ENCODE measurements around the gene FRMPD4. TPM values are rescaled to one million over a fixed set of nuclear protein-coding genes. Genes with fewer than 3 reads are reported as not detected.

The FRMPD4 gene
- total and polyA plus RNA-seq, 10 of the 15 experiments (the other 5 are each of a cell fraction or from before 2014, with no cell fraction given): not detected

DNA sequence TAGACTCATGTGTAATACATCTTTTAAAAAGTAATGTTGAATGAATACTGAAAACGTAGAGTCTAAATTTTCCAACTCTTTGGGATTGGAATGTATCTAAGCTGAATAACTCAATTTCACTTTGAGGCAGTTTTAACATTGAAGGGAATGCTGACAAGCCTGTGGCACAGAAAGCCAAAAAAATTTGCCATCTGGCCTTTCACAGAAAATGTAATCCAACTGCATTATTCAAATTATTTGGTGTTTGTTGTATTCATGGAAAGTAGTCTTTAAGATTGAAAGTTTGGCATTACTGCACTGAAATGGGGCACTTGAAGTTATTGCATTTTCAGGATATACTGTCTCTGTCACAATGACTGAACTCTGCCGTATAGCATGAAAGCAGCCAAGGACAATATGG lies 186.9 kb downstream of the FRMPD4 start (continued):
- TF ChIP-seq PAX5 (IDR thresholded peaks at IDR 0.05; ENCODE audit: borderline replicate concordance, low read depth, low read length) (no peak), CUX1 (IDR thresholded peaks at IDR 0.05; ENCODE audit: insufficient replicate concordance, low read depth, low read length) (no peak), SREBF2 (IDR thresholded peaks at IDR 0.05; ENCODE audit: low read length) (no peak)
- TF ChIP-seq, protein P1, sequence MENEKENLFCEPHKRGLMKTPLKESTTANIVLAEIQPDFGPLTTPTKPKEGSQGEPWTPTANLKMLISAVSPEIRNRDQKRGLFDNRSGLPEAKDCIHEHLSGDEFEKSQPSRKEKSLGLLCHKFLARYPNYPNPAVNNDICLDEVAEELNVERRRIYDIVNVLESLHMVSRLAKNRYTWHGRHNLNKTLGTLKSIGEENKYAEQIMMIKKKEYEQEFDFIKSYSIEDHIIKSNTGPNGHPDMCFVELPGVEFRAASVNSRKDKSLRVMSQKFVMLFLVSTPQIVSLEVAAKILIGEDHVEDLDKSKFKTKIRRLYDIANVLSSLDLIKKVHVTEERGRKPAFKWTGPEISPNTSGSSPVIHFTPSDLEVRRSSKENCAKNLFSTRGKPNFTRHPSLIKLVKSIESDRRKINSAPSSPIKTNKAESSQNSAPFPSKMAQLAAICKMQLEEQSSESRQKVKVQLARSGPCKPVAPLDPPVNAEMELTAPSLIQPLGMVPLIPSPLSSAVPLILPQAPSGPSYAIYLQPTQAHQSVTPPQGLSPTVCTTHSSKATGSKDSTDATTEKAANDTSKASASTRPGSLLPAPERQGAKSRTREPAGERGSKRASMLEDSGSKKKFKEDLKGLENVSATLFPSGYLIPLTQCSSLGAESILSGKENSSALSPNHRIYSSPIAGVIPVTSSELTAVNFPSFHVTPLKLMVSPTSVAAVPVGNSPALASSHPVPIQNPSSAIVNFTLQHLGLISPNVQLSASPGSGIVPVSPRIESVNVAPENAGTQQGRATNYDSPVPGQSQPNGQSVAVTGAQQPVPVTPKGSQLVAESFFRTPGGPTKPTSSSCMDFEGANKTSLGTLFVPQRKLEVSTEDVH (IDR thresholded peaks at IDR 0.05; ENCODE audit: low read depth, partially characterized antibody): no peak

DNA sequence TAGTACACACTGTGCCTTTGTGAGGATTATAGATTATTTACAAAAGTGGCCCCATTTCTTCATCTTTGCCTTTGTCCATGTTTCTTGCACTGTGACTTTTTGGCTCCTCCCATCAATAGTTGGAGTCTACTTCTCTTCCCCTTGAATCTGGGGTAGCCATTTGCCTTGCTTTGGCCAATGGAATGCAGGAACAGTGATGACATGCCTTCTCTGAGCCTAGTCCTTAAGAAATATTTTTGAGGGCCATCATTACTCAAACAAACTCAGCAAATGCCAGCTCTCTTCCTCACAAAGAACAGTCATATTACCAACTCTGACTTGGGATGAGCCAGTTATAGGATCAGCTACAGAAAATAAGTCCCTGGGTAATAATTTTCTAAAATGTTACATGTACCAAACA lies 189.6 kb downstream of the FRMPD4 start:
- no peak overlapping the region for H3K9ac ChIP-seq (ENCODE audit: control insufficient read depth, insufficient read depth, low read length)
- H2AFZ ChIP-seq (ENCODE audit: control insufficient read depth, low read depth, low read length): no peak overlapping the region
- no peak overlapping the region for H3K4me3 ChIP-seq
- no peaks in the 10 kb centered on the region for H4K20me1 ChIP-seq (ENCODE audit: control insufficient read depth, insufficient read depth)
- intact Hi-C loops (cut with micrococcal nuclease; ENCODE audit: unreplicated experiment): no loop called here
- H3K79me2 ChIP-seq (ENCODE audit: control insufficient read depth, insufficient read depth, low read length): no peaks in the 10 kb centered on the region
- H3K27ac ChIP-seq (ENCODE audit: control insufficient read depth, insufficient read depth): no peak overlapping the region
- no peaks in the 10 kb centered on the region; a peak in 2 of 4 replicates for H3K27me3 ChIP-seq (replicated peaks in 1 of 2; ENCODE audit: control insufficient read depth in 2 of 2, insufficient read depth in 2 of 2, low read length in 1 of 2)
- ATAC-seq (no peak), FAIRE-seq (no peak), DNase-seq (ENCODE audit: low read depth, low spot score) (no peak)
- no peaks in the 10 kb centered on the region for H3K4me1 ChIP-seq (ENCODE audit: control insufficient read depth, insufficient read depth, low read length)
- no TSS peak for BruUV-seq (replicated peaks)
- in situ Hi-C loops (cut with MboI): no loop called here
- SMC1A ChIA-PET (ENCODE audit: uncharacterized antibody, unreplicated experiment): no interaction called here
- RAD21 ChIA-PET (ENCODE audit: unreplicated experiment): no interaction called here
- no peaks in the 10 kb centered on the region for H3K36me3 ChIP-seq (ENCODE audit: control insufficient read depth in 2 of 2, insufficient read depth in 2 of 2, low read length in 1 of 2)
- no peak overlapping the region for H3K4me2 ChIP-seq (ENCODE audit: control insufficient read depth, insufficient read depth)
- POLR2A ChIA-PET: no interaction called here
- no peaks in the 10 kb centered on the region for H3K9me3 ChIP-seq (replicated peaks; ENCODE audit: control insufficient read depth, insufficient read depth, low read length)
- CTCF ChIA-PET: no interaction called here
- TF ChIP-seq SMARCA5 (IDR thresholded peaks at IDR 0.05): no peak
- TF ChIP-seq TCF3 (IDR thresholded peaks at IDR 0.05; ENCODE audit: borderline replicate concordance, insufficient read depth, low read depth, low read length): no peak
- no peak for TF ChIP-seq ZBTB4 (CRISPR knock-in tag; IDR thresholded peaks at IDR 0.05)
- no peak for TF ChIP-seq HDAC2 (IDR thresholded peaks at IDR 0.05)
- no peak for TF ChIP-seq POU2F2 (IDR thresholded peaks at IDR 0.05; ENCODE audit: borderline replicate concordance, low read depth, low read length)
- no peak for TF ChIP-seq ZBED1 (IDR thresholded peaks at IDR 0.05; ENCODE audit: borderline replicate concordance)
- no peak for TF ChIP-seq FOS (IDR thresholded peaks at IDR 0.05; ENCODE audit: borderline replicate concordance, extremely low read depth, insufficient read length)
- no peak for TF ChIP-seq TAF1 (IDR thresholded peaks at IDR 0.05; ENCODE audit: borderline replicate concordance, low read depth, low read length)
- TF ChIP-seq TBL1XR1 (IDR thresholded peaks at IDR 0.05; ENCODE audit: low read depth, low read length): no peak

Data from GM12878 (cell line).